22Rv1 (cell line): Measurements from ENCODE around the gene ZNF296.

Experiments used
- CTCF ChIP-seq: fragments of 450-650 bp; IDR thresholded peaks from 2 replicates; pipeline ENCODE4 v1.5.1; 2017; ENCODE audit warnings: mild to moderate bottlenecking
- ZFX ChIP-seq: fragments of 450-650 bp; IDR thresholded peaks from 2 replicates; pipeline ENCODE4 v1.6.1; 2017; ENCODE audit warnings: antibody characterized with exemption, borderline replicate concordance

- TF ChIP-seq CTCF: no peak
- no peak for TF ChIP-seq ZFX
Measured at GRCh38 chr19:45115809-45116615, 39.7 kb upstream of the ZNF296 start.
